HG02588 (cell line): ENCODE data around the gene GATAD1.
"Not testable (repeated sequence)": the region's sequence is repeated elsewhere in the genome, so short reads cannot be mapped to it uniquely, and the experiment has no call there.

ENCODE experiments used
- ATAC-seq: cut with Tn5 transposase; IDR thresholded peaks from one replicate; pipeline ENCODE4 v1.9.1; 2021; ENCODE audit warnings: mild to moderate bottlenecking, moderate library complexity; ENCODE audit not compliant: unreplicated experiment

The GATAD1 gene

GRCh38 chr7:92479146-92479545 is 31.9 kb downstream of the GATAD1 start:
- ATAC-seq = not testable (repeated sequence)

GRCh38 chr7:92483624-92484023 is 36.3 kb downstream of the GATAD1 start:
- not testable (repeated sequence) for ATAC-seq

GRCh38 chr7:92484226-92484625 is 36.9 kb downstream of the GATAD1 start:
- not testable (repeated sequence) for ATAC-seq

GRCh38 chr7:92485267-92485892 is 38.1 kb downstream of the GATAD1 start:
- ATAC-seq = no peak

GRCh38 chr7:92485974-92486373 is 38.7 kb downstream of the GATAD1 start:
- ATAC-seq = no peak

- no peak for ATAC-seq
Measured at GRCh38 chr7:92487804-92488203, 40.5 kb downstream of the GATAD1 start.

- no peak for ATAC-seq
Measured at GRCh38 chr7:92489634-92490033, 42.4 kb downstream of the GATAD1 start.

- no peak for ATAC-seq
Measured at GRCh38 chr7:92496876-92497275, 49.6 kb downstream of the GATAD1 start.

GRCh38 chr7:92498557-92498956 is 51.3 kb downstream of the GATAD1 start:
- no peak for ATAC-seq

GRCh38 chr7:92503767-92504166 is 56.5 kb downstream of the GATAD1 start:
- no peak for ATAC-seq

GRCh38 chr7:92504563-92504962 is 57.3 kb downstream of the GATAD1 start:
- ATAC-seq = no peak

GRCh38 chr7:92506363-92506762 is 59.1 kb downstream of the GATAD1 start:
- ATAC-seq = no peak

GRCh38 chr7:92508946-92509345 is 61.7 kb downstream of the GATAD1 start:
- ATAC-seq = no peak
